ENCODE results near the gene DNASE2B. TPM values are rescaled to one million over a fixed set of nuclear protein-coding genes. Genes with fewer than 3 reads are reported as not detected.

DNASE2B gene
- total RNA-seq, 1 experiment from 2014 or later, result not detected

DNA sequence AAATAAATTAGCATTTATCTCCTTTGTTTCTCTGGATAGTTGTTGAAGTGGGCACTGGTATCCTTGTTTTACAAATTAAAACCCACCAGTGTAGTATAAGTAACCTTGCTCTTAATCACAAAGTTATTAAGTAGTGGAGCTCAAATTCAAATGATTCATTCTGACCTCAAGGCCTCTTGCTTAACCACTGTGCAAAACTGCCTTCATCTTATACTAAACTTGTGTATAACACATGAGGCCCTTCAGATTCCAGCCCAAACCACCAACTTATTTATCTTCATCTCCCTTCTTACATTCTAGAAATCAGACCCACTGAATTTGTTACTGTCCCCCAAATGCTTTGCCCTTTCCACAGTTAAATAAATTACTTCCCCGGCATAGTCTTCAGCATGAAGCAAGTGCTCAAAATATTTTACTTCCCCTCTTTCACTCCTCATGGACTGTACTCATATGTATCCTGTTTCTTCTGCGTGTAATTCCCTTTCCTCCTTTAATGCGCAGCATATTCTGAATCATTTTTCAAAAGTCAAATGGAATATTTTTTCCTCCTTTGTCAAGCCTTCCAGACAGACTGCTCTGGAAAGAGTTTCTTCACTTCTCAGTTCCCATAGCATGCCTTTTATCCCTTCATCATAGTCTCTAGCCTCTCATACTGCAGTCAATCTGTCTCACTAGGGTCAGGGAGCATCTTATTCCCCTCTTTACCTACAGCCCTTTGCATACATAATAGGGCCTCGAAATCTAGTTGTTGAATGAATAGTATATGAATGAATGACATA is 19.0 kb upstream of the DNASE2B start:
- no peak overlapping the region for H3K27ac Mint-ChIP-seq
- H3K23me2 ChIP-seq (ENCODE audit: insufficient read length, low read depth, low read length, poor library complexity, severe bottlenecking), result no peaks in the 10 kb centered on the region
- no peak overlapping the region for H2AK5ac ChIP-seq (ENCODE audit: insufficient read length, low read length)
- H3K79me2 ChIP-seq (ENCODE audit: insufficient read depth, low read length), result no peaks in the 10 kb centered on the region
- no peak overlapping the region for H2BK12ac ChIP-seq (ENCODE audit: insufficient read length, low read depth, low read length)
- WGBS (ENCODE audit: extremely low coverage, insufficient read length, low lambda C conversion rate), result no CpG with 5 or more reads among the region's 4 CpGs
- TF ChIP-seq, protein P1, sequence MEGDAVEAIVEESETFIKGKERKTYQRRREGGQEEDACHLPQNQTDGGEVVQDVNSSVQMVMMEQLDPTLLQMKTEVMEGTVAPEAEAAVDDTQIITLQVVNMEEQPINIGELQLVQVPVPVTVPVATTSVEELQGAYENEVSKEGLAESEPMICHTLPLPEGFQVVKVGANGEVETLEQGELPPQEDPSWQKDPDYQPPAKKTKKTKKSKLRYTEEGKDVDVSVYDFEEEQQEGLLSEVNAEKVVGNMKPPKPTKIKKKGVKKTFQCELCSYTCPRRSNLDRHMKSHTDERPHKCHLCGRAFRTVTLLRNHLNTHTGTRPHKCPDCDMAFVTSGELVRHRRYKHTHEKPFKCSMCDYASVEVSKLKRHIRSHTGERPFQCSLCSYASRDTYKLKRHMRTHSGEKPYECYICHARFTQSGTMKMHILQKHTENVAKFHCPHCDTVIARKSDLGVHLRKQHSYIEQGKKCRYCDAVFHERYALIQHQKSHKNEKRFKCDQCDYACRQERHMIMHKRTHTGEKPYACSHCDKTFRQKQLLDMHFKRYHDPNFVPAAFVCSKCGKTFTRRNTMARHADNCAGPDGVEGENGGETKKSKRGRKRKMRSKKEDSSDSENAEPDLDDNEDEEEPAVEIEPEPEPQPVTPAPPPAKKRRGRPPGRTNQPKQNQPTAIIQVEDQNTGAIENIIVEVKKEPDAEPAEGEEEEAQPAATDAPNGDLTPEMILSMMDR (conservative IDR thresholded peaks at IDR 0.05), result no peak
- H3K18ac ChIP-seq (ENCODE audit: insufficient read length, low read depth, low read length), result no peak overlapping the region
- no peak overlapping the region for H3K27ac ChIP-seq (ENCODE audit: insufficient read length, low read depth, low read length)
- no peak overlapping the region for H2BK5ac ChIP-seq (ENCODE audit: insufficient read length, low read length)
- H3K4ac ChIP-seq (ENCODE audit: low read depth, low read length), result no peak overlapping the region
- no peak overlapping the region for H3T11ph ChIP-seq (ENCODE audit: low read length)
- no peak overlapping the region for H4K5ac ChIP-seq (ENCODE audit: insufficient read length, low read depth, low read length)
- H2BK120ac ChIP-seq (ENCODE audit: low read depth, low read length, poor library complexity, severe bottlenecking), result no peak overlapping the region
- H3K27me3 Mint-ChIP-seq (ENCODE audit: low read depth), result no peaks in the 10 kb centered on the region
- H2AFZ ChIP-seq (ENCODE audit: low read length), result no peak overlapping the region
- H3K79me1 ChIP-seq (ENCODE audit: insufficient read depth, low read depth, low read length, poor library complexity, severe bottlenecking), result no peaks in the 10 kb centered on the region
- H4K91ac ChIP-seq (ENCODE audit: insufficient read length, low read depth, low read length), result no peak overlapping the region
- no peak overlapping the region for H2BK15ac ChIP-seq (ENCODE audit: low read depth, low read length)
- H3K36me3 Mint-ChIP-seq (ENCODE audit: insufficient read depth in 1 of 3, low read depth in 3 of 3), result no peaks in the 10 kb centered on the region
- H4K20me1 ChIP-seq (ENCODE audit: control insufficient read depth, insufficient read depth, insufficient read length), result no peaks in the 10 kb centered on the region
- H3K23ac ChIP-seq (ENCODE audit: insufficient read length, low read depth, low read length), result no peak overlapping the region
- no peak overlapping the region for H3K14ac ChIP-seq (ENCODE audit: insufficient read depth, low read length)
- no peak overlapping the region for H2BK20ac ChIP-seq (ENCODE audit: low read depth, low read length, poor library complexity, severe bottlenecking)
- no peaks in the 10 kb centered on the region for H3K9me3 Mint-ChIP-seq
- H3K4me1 ChIP-seq (ENCODE audit: insufficient read depth, low read length), result no peaks in the 10 kb centered on the region
- no peak overlapping the region for H3K56ac ChIP-seq (ENCODE audit: insufficient read length, low read depth, low read length)
- no peak overlapping the region for H3K4me2 ChIP-seq (ENCODE audit: insufficient read depth, insufficient read length, low read length)
- H3K4me1 Mint-ChIP-seq, result peaks cover 4 to 6% of the 10 kb centered on the region in 2 experiments; a peak in 3 of 4 replicates
- H3K9me3 ChIP-seq (ENCODE audit: control insufficient read depth, low read depth, low read length), result no peaks in the 10 kb centered on the region
- no peak overlapping the region for H3K9ac ChIP-seq (ENCODE audit: extremely low read depth, insufficient read length, low read length)
- no peak overlapping the region for H4K8ac ChIP-seq (replicated peaks; ENCODE audit: insufficient read length, low read depth, low read length)
- H3K27me3 ChIP-seq (ENCODE audit: insufficient read depth, low read length), result no peaks in the 10 kb centered on the region
- no peak for DNase-seq
- H3K4me3 Mint-ChIP-seq, result no peak overlapping the region

Data from H9 (cell line).